Stimulated activated CD8-positive, alpha-beta memory T cell treated with anti-CD3 and anti-CD28 coated beads, Interleukin-2, amount 100 ng/mL, for 1 hour (primary cell): ENCODE results near the gene AKT1.

ENCODE experiments used
- DNase-seq, 2 donors: peaks; one replicate each; pipeline ENCODE4 v3.0.0-alpha.2; 2020; ENCODE audit warnings: low read depth in 2 of 2

Gene AKT1

DNA sequence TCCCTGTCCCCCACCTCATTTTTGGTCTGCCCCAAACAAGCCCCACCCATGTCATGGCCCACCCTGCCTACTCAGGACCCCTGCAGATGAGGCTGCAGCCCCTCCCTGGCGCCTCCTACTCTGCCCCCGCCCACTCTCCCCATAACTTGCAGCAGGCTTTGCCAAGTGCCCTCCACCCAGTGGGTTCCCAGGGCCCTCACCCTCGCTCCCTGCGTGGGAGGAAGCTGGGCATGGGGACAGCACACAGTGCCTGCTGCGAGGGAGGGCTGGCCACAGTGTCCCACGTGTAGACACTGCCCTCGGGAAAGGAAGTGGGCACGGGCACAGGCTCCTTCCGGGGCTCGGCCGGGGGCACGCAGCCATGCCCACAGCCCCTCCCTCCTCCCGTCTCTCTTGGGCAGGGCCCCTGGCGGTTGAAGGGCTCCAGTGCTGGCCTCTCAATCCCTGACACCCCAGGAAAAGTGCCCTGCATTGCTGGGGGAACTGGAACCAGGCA, 9.4 kb downstream of the AKT1 start:
- no peak for DNase-seq

DNA sequence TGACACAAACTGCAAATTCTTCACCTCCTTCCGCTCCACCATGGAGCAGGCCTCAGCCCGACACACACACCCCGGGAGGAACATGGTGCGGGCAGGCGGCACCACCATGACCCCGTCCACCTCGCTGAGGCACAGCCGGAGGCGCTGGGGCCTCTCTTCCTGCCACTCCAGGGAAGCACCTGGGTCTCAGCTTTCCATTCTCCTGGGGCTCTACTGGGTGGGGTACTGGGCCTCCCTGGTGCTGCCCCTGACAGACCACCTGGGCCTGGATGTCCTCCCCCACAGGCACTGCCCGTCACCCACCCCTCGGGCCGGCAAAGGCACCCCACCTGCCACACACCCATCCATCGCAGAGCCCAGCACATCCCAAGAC, 9.9 kb downstream of the AKT1 start:
- DNase-seq = no peak

DNA sequence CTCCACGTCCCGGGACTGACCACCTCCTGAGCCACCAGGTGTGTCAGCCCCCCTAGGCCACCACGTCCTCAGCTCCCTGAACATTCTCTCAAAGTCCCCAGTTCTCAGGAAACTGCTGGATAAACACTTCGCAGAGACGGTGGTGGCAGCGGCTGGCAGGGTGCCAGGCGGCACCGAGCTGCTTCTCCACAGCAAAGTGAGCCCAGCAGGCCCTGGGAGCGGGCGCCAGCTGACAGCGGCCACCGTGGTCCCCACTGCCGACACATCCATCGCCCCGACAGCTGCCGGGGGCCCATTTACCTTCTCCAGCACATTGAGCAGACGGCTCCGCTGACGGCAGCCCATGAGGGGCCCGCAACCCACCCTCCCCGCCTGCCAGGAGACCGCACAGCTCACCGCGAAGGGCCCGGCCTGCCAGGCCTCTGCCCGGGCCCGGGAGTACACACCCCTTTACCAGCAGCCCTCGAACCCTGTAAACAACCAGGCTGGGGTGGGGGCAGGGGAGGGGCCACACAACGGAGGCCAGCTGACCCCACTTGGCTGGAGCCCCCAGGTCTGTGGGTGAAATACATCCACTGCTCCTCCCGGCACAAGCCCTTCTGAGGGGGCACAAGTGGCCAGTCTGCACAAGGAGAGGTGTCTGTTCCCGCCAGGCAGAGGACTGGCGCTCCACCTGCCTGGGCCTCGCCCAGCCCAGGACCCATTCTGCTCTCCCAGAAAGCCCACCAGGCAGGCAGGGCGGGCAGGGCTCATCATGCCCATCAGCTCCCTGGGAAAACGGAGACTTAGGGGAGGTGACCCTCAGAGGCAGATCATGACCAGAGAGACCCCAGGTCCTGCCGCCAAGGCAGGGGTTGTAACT, 10.5 kb downstream of the AKT1 start:
- no peak for DNase-seq

DNA sequence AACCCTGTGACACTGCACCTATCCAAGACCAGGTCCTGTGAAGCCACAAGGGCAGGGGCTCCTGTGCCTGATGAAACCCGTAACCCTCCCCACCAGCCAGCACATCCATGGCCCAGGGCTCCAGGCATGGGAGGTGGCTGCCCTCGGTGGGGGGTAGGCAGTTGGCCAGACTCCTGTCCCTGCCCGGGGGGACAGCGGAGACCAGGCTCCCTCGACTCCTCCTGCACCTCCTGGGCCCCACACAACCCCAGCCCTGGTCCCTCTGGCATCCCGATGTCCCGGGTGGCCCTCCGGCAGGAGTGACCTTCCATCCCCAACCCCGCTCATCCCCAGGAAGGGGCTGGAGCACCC, 11.4 kb downstream of the AKT1 start:
- DNase-seq = no peak

DNA sequence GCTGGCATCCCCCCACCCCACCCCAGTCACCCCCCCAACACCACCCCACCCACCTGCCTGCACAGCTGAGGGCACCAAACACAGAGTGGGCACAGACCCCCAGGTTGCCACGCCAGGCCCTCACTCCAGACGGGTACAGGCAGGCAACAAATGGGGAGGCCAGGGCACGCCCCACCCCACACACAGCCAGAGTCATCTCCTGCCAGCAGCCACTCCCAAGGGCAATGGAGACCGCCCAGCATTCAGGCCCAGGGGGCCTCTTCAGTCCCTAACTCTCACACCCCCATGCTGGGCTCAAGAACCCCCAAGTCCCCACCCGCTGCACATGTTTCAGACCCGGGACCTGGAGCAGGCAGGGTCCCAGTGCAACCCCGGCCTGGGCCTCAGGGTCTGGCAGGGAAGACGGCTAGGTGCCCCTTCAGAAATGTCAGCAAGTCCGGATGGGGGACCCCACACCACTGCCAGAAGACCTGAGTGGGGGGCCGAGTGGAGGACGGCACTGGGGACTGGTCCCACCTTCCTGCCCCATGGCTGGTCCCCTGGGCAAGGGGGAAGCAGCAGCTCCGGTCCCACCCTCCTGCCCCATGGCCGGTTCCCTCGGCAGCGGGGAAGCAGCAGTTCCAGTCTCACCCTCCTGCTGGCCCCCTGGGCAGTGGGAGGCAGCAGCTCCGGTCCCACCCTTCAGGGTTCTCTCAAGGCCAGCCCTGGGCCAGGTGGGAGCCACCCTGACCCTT, 11.9 kb downstream of the AKT1 start:
- DNase-seq = no peak

DNA sequence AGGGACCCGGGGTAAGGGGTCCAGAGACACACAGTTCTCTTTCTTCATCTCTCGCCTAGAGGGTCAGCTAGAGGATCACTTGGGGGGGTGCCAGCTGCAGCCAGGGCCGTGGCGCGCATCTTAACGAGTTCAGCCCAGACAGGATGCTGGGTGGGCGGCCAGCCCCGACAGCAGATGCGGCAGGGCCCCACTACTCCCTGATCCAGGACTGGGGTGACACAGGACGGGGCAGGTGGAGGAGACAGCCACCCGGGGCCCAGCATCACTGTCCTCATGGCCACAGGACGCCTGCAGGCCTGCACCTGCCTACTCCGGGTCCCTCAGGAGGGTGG, 12.8 kb downstream of the AKT1 start:
- DNase-seq = no peak

DNA sequence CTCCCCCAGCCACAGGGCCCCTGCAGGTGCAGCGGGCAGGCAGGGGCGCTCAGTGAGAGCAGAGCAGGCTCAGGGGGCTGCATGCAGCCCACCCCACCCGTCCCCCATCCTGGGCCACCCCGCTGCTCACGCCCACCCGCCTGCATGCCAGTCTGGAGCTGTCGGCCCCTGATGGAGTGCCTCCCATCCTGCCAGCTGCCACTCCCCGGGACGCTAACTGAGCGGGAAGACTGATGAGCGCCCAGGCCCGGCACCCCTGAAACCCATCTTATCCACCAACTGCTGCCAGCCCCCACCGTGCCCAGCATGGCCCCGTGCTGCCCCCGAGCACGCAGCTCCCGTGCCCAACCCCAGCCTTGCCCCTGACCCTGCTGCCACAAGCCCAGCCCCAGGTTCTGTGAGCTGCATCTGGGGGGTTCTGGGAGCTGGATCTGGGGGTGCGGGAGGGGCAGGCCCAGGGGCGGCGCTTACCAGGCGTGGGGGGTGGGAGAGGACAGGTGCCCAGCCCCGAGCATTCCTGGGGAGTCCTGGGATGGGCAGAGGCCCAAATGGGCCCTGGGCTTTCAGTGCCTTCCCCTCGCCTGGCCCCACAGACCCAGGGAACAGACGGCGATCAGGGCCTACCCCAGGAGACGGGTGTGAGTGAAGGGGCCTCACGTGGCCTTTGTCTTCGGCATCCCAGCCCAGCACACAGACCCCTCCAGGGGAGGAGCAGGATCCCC, 13.3 kb downstream of the AKT1 start:
- DNase-seq = no peak

DNA sequence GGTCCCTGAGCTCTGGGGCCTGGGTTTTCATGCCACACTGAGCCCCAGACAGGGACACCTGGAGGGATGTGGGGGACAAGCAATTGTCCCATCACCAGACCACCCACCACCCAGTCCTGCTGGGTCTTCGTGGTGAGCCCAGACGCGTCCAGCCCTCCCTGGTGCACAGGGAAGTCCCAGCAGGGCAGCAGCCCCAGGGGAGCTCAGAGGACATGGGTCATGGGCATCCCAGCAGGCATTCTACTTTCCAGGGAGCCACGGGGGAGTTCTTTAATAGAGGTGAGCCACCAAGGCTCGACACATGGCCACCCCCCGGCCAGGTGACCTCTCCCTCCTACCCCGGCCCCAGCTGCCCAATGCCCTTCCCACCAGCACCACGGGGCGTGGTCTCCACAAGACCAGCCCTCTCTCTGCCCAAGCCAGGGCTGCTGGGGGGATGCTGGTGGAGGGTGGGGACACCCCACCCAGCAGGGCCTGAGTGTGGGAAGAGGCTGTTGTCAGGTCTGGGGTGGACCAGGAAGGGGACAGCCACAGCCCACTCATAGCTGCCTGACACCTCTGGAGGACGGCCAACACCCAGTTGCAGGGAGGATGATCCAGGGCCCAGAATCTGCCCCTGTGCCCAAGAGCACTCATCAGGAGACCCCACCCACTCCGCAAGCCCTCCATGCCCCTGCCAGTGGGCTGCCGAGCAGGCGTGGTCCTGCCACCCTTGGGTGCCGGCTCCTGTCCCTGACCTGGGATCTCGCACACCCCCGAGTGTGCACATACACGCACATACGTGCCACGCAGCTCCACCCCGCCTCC, 14.1 kb downstream of the AKT1 start:
- DNase-seq = no peak

DNA sequence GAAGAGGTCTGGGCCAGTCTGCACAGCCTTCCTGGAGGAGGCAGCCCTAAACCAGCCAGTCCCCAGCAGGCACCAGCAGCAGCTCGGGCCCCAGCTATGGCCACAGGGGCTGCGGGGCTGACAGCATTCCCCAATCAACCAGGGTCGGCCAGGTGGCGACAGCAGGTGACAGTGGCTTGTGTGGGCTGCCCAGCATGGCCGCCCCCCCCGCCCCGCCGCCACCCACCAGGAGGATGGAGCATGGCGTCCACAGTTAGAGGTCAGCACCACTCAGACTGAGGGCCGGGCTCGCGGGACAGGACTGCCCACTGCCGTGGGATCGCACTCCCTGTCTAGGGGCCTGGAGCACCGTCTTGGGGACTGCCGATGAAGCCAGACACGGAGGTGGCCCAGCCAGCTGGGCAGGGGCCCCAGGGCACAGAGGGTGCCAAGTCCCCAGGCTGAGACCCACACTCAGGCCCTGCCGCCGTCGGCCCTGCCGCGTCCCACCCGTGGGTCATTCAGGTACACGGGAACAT, 15.0 kb downstream of the AKT1 start:
- DNase-seq = no peak

DNA sequence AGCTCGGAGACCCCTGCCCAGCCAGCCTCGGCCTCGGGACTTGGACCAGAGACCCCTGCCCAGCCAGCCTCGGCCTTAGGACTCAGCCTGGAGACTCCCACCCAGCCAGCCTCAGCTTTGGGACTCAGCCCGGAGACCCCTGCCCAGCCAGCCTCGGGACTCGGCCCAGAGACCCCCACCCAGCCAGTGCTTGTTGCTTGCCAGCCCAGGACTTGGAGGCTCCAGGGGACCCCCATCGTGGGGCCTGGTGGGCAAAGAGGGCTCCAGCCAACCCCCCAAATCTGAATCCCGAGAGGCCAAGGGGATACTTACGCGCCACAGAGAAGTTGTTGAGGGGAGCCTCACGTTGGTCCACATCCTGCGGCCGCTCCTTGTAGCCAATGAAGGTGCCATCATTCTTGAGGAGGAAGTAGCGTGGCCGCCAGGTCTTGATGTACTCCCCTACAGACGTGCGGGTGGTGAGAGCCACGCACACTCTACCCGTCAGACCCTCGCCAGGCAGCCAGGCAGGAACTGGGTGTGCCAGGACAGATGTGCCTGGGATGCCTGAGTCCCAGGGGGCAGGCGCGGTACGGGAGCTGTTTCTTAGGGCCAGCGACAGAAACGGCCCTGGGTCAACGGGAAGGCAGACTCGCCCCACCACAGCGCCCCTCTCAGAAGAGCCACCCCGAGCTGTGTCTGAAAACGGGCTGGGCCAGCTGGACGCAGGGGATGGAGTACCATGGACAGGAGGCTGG, 15.6 kb downstream of the AKT1 start:
- no peak for DNase-seq

DNA sequence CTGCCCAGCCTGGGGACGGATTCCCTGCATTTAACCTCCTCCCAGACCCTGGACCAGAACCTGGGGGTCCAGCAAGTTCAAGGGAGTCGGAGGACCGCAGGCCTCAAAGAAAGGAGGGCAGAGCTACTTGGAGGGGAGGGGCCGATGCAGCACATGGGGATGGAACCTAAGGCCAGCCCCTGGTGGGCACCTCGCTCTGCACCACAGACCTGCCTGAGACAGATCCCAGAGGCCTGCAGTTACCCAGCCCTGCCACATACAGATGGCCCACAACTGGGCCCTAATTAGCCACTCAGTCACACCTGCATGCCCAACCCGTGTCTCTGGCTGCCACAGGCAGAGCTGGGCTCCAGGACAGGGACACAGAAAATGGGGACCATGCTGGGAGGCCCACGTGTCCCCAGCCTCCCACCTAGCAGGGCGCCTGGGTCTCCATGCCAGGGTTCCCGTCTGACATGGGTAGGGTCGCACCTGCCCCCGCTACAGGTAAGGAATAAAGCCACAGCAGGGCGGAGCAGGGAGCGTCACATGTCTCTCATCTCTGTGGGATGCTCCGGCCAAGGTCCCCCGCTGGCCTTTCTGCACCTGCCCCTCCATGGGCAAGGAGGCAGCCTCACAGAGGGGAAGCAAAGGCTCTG, 16.7 kb downstream of the AKT1 start:
- DNase-seq = no peak

DNA sequence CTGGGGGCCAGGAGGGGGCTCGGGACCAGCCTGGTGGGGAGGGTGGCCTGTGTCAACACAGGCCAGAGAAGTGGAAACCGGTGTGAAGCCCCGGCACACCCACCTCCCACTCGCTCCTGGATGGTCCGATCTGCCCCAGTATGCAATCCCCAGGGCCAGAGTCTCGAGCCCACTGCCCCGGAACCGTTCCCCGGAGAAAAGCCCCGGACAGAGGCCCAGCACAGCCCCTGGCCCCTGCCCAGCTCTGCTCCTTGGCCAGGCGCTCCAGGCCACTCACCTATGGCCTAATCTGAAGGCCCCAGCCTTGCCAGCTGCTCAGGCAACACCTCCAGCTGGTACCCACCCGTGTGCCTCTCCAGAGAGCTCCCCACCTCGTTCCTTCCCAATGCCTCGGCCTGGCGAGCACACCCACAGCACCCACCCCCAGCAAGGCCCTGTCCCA, 17.7 kb downstream of the AKT1 start:
- no peak for DNase-seq

DNA sequence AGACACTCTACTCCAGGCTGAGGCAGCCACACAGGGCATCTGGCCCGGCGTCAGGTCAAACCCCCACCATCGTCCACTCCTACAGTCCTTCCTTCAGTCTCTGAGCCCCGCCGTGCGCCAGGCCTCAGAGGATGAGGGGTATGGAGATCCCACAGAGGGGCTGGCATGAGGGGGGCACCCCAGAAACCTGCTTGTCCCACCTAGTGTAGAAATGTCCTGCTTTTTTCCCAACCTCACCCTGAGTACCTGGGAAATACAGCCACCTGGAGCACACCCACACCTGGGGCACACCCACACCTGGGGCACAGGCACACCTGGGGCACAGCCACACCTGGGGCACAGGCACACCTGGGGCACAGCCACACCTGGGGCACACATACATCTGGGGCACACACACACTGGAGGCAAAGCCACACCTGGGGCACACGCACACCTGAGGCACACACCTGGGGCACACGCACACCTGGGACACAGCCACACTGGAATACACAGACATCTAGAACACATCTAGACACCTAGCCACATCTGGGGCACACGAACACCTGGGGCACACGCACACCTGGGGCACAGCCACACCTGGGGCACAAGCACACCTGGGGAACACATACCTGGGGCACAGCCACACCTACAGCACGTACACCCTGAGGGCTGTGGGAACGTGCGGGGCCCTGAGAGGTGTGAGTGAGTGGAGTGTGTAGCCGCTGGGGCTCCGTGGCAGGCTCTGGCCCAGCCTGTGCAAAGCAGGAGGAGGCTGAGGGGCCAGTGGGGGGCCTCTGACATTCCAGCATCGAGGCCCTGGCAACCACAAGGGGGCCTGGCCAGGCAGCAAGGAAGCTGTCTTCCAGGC, 18.4 kb downstream of the AKT1 start:
- DNase-seq = no peak

DNA sequence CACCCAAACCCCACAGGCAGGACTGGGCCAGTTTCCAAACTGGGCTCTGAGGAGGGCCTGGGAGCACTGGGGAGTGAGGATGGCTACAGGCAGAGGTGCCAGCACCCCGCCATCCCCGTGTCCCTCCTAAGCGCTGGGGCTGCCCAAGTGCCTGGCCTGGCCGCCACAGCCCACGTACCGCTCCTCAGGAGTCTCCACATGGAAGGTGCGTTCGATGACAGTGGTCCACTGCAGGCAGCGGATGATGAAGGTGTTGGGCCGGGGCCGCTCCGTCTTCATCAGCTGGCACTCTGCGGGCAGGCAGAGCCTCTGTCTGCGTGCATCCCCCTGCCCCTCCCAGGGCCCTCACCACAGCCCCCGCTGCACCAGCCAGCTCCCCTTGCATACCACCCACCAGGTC, 19.1 kb downstream of the AKT1 start:
- DNase-seq = no peak

DNA sequence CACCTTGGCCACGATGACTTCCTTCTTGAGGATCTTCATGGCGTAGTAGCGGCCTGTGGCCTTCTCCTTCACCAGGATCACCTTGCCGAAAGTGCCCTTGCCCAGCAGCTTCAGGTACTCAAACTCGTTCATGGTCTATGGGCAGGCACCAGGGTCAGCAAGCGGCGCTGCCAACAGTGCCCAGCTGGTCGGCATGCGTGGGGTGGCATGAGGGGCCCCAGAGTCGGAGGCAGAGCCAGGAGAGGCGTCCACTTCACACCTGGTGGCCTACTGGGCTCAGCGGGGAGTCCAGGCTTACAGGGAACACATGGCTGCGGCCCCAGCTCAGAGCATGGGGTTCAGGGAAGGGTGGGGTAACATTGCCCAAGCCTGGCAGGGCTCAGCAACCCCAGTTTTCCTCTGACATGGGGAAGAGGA, 20.5 kb downstream of the AKT1 start:
- no peak for DNase-seq

DNA sequence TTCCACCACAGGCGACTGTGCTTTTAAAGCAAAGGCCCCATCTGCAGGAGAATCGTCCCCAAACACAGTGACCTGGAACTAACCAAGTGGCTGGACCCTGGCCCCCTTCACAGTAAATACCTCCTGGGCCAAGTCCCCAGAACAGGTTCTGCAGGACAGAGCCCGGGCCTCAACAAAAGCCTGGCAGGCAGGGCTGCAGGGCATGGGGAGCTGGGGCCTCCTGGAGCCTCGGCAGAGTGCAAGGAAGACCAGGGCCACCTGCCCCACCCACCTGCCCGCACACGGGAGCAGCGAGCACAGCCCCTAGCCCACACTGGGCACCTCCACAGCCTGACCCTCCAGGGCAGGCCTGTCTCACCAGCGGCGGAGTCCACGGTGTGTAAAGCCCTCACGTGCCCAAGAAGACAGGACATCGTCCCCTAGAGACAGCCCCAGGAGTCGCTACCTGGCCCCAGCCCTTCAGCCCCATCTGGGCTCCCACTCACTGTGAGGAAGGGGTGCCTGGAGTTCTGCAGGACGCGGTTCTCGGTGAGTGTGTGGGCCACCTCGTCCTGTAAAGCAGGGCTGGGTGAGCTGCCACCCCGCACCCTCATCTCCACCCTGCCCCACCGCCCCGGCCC, 21.0 kb downstream of the AKT1 start:
- no peak for DNase-seq

DNA sequence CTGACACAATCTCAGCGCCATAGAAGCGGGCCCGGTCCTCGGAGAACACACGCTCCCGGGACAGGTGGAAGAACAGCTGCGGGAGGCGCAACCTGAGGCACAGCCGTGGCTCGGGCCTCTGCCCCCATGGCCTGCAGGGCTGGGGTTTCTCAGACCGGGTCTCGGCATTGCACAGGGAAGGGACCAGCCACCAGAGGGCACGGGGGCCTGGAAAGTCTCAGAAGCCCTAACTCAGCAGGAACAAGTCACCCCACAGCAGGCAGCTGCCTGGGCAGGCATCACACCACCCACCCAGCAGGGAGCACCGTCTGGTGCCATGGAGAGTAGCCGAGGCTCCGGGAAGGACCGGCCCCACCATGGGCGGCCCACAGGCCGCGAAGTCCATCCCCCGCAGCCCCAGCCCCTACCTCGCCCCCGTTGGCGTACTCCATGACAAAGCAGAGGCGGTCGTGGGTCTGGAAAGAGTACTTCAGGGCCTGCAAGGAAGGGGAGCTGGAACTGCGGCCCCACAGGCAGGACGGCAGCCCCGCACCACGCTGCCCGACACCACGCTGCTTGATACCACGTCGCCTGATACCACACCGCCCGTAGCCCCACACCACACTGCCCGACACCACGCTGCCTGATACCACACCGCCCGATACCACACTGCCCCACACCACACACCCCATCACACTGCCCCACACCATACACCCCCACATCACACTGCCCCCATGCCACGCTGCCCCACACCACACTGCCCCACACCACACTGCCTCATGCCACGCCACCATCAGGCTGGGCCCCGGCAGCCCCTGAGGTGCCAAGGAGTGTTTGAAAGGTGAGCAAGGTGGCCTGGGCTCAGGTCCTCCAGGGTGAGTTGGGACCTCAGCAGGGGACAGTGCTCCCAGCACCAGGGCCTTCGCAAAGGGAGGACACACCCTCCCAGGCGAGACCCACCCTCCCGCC, 21.8 kb downstream of the AKT1 start:
- no peak for DNase-seq
